ENCODE results near the gene ZNF112. TPM values are rescaled to one million over a fixed set of nuclear protein-coding genes. Genes with fewer than 3 reads are reported as not detected.
"Not testable (repeated sequence)": the region's sequence is repeated elsewhere in the genome, so short reads cannot be mapped to it uniquely, and the experiment has no call there.

ZNF112 gene
- total and polyA plus RNA-seq, 7 donors, result 0.69 to 8.9 (median 3.3) TPM

- 46 to 48% methylated on average over 1 of the region's 1 CpG for WGBS, 2 donors
- peaks cover 0 to 33% (median 7%) of the 10 kb centered on the region in 4 donors for H3K9me3 ChIP-seq
- intact Hi-C loops (cut with DNase I), result no loop called here
- peaks cover 0 to 35% (median 13%) of the 10 kb centered on the region in 4 donors for H3K36me3 ChIP-seq
- no peaks in the 10 kb centered on the region for H3K27me3 ChIP-seq
- DNase-seq, result no peak
- H3K4me3 ChIP-seq, result no peak overlapping the region
- no peak for TF ChIP-seq POLR2A (IDR thresholded peaks at IDR 0.05)
- TF ChIP-seq EP300 (IDR thresholded peaks at IDR 0.05), result no peak
- no peak for TF ChIP-seq POLR2AphosphoS5 (IDR thresholded peaks at IDR 0.05)
- H3K27ac ChIP-seq, result no peak overlapping the region
- H3K4me1 ChIP-seq, result no peaks in the 10 kb centered on the region
These were observed 12.2 kb downstream of the ZNF112 start for GRCh38 chr19:44344255-44344654.

- Histone ChIP-seq H3K9me3 (peaks cover 0 to 35% (median 2%) of the 10 kb centered on the region in 4 donors), H3K27ac (no peak overlapping the region), H3K4me1 (no peaks in the 10 kb centered on the region), H3K27me3 (no peaks in the 10 kb centered on the region), H3K36me3 (peaks cover 8 to 55% (median 24%) of the 10 kb centered on the region in 4 donors), H3K4me3 (no peak overlapping the region)
- intact Hi-C loops (cut with DNase I), result no loop called here
- WGBS, 2 donors, result 94 to 96% methylated on average over 2 of the region's 2 CpGs
- DNase-seq, result no peak
- TF ChIP-seq POLR2A (IDR thresholded peaks at IDR 0.05), result no peak
- no peak for TF ChIP-seq POLR2AphosphoS5 (IDR thresholded peaks at IDR 0.05)
- no peak for TF ChIP-seq EP300 (IDR thresholded peaks at IDR 0.05)
- no peak for TF ChIP-seq CTCF (IDR thresholded peaks at IDR 0.05)
These were observed 14.7 kb downstream of the ZNF112 start for GRCh38 chr19:44341794-44342193.

GRCh38 chr19:44334639-44335038 lies 21.8 kb downstream of the ZNF112 start:
- H3K9me3 ChIP-seq, result peaks cover 0 to 60% (median 12%) of the 10 kb centered on the region in 4 donors

GRCh38 chr19:44332145-44332544 lies 24.3 kb downstream of the ZNF112 start:
- DNase-seq, result no peak
- Histone ChIP-seq H3K27ac (no peak overlapping the region), H3K9me3 (peaks cover 0 to 64% (median 12%) of the 10 kb centered on the region in 4 donors), H3K27me3 (no peaks in the 10 kb centered on the region), H3K36me3 (peaks cover 40 to 95% (median 82%) of the 10 kb centered on the region in 4 donors), H3K4me1 (no peaks in the 10 kb centered on the region), H3K4me3 (no peak overlapping the region)
- TF ChIP-seq POLR2A (IDR thresholded peaks at IDR 0.05) (no peak), POLR2AphosphoS5 (IDR thresholded peaks at IDR 0.05) (no peak), CTCF (IDR thresholded peaks at IDR 0.05) (no peak)
- WGBS, 2 donors, result 90 to 91% methylated on average over 1 of the region's 1 CpG
- intact Hi-C loops (cut with DNase I), result no loop called here

More at GRCh38 chr19:44334639-44335038, 21.8 kb downstream of the ZNF112 start:
- H3K4me1 ChIP-seq; DNase-seq; H3K4me3 ChIP-seq; H3K27ac ChIP-seq; H3K27me3 ChIP-seq; intact Hi-C loops (cut with DNase I): not testable (repeated sequence)
- H3K36me3 ChIP-seq, result peaks cover 25 to 96% (median 72%) of the 10 kb centered on the region in 4 donors
- WGBS, 2 donors, result 69 to 76% methylated on average over 3 of the region's 3 CpGs

- intact Hi-C loops (cut with DNase I), result no loop called here
- H3K36me3 ChIP-seq, result no peaks in the 10 kb centered on the region
- WGBS, 2 donors, result 70 to 97% methylated on average over 2 of the region's 2 CpGs
- no peaks in the 10 kb centered on the region for H3K4me1 ChIP-seq
- no peak for TF ChIP-seq POLR2A (IDR thresholded peaks at IDR 0.05)
- TF ChIP-seq POLR2AphosphoS5 (IDR thresholded peaks at IDR 0.05), result no peak
- no peak for TF ChIP-seq CTCF (IDR thresholded peaks at IDR 0.05)
- TF ChIP-seq EP300 (IDR thresholded peaks at IDR 0.05), result no peak
- no peak overlapping the region for H3K4me3 ChIP-seq
- H3K9me3 ChIP-seq, result peaks cover 0 to 26% (median 12%) of the 10 kb centered on the region in 4 donors
- no peak for DNase-seq
- H3K27ac ChIP-seq, result no peak overlapping the region
- H3K27me3 ChIP-seq, result no peaks in the 10 kb centered on the region
These were observed 40.6 kb downstream of the ZNF112 start for GRCh38 chr19:44315883-44316282.

GRCh38 chr19:44313231-44313630 lies 43.2 kb downstream of the ZNF112 start:
- Histone ChIP-seq H3K4me1 (no peaks in the 10 kb centered on the region), H3K9me3 (peaks cover 0 to 13% (median 7%) of the 10 kb centered on the region in 4 donors), H3K27me3 (no peaks in the 10 kb centered on the region), H3K27ac (no peak overlapping the region), H3K4me3 (no peak overlapping the region), H3K36me3 (no peaks in the 10 kb centered on the region)
- DNase-seq, result no peak
- intact Hi-C loops (cut with DNase I), result no loop called here
- 95 to 96% methylated on average over 1 of the region's 1 CpG for WGBS, 2 donors
- TF ChIP-seq POLR2A (IDR thresholded peaks at IDR 0.05) (no peak), CTCF (IDR thresholded peaks at IDR 0.05) (no peak), POLR2AphosphoS5 (IDR thresholded peaks at IDR 0.05) (no peak), EP300 (IDR thresholded peaks at IDR 0.05) (no peak)

Data from sigmoid colon (tissue), 7 donors.